CD4-positive, alpha-beta T cell treated with Interleukin-15 for 1 hour (primary cell): Measurements from ENCODE around the gene TOMM20L.
A peak's percentile ranks its signal among the peaks of the same experiment; 100 is the strongest.

Source experiments
- DNase-seq: peaks from one replicate; pipeline ENCODE4 v3.0.0-alpha.2; 2020

TOMM20L gene

DNA sequence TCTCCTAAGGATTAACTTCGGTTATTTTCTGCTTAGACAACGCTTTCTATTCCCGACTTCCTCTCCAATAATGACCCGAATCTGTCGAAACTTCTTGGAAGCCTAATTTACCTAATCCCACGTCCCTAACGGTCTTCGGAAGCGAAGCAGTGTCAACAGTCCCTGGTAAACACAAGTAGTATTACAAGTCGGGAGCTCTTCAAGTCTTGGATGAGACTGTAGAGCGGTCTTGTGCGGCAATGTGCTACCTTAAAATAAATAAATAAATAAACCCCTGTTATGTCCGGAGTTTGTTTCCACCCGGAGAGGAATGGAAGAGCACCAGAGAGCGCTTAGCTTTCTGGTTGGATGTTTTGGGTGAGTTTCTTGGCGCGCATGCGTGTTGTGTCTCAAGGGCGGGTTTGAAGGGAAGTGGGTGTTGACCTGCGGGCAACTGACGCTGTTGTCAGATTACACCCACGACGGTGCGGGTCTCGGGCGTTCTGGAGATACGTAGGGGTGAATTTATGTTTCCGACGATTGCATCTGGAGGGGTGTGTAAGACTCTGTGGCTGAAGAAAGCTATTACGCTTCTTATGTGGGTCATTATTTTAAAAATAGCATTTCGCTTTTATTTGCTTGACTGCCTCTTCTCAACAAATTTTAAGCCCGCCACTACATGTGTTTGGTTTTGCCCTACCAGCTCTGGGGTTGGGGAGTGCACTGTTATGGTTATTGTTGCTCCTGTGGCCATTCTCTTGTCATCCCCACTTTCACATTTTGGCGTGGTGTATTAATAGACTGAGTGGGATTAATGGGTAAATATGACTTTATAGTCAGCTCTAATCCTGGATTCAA lies 31.8 kb downstream of the TOMM20L start, which contains the start of the genes KIAA0586 and TIMM9:
TSS of gene KIAA0586 (plus strand) at position 439 of the 837 bp plus-strand sequence. CDS start 546 bp downstream, outside the sequence.
TSS of gene TIMM9 (minus strand) at position 251 of the 837 bp plus-strand sequence. CDS start 15,586 bp downstream, outside the sequence.
- peak; percentile 98 for DNase-seq

GRCh38 chr14:58428118-58428683 lies 32.5 kb downstream of the TOMM20L start:
- DNase-seq, result no peak

DNA sequence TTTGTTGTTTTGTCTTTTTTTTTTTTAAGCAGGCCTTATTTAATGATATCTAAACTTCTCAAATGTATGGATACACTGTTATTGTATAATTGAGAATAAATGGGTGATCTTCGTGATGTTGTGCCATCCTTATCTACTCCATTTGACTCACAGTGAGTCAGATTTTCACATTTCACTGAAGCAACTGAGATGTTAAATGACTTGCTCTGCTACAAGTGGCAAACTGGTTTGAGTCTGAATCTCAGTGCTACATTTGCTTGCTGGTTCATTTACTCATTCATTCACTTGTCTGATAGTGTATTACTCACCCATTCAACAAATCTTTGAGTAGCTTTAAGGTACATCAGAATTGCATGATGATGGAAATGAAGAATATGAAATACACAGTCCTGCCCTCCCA lies 34.4 kb downstream of the TOMM20L start:
- DNase-seq, result no peak

DNA sequence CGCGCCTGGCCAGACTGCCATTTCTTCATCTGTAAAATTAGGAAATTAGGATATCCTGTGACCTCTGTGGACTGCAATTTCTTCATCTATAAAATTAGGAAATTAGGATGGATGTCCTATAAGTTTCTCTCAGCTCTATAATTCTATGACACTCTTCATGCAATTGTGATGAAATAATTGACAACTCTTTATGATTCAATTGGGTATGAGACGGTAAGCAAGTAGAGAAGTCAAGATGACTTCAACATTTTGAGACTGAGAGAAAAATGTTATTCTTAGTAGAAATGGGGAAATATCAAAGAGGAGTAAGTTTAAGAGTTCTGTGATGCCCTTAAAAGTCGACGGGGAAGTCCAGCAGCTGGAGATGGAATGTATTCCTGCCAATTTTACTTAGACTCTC lies 43.7 kb downstream of the TOMM20L start:
- DNase-seq, result no peak

- no peak for DNase-seq
Measured at GRCh38 chr14:58444627-58445026, 48.9 kb downstream of the TOMM20L start.

DNA sequence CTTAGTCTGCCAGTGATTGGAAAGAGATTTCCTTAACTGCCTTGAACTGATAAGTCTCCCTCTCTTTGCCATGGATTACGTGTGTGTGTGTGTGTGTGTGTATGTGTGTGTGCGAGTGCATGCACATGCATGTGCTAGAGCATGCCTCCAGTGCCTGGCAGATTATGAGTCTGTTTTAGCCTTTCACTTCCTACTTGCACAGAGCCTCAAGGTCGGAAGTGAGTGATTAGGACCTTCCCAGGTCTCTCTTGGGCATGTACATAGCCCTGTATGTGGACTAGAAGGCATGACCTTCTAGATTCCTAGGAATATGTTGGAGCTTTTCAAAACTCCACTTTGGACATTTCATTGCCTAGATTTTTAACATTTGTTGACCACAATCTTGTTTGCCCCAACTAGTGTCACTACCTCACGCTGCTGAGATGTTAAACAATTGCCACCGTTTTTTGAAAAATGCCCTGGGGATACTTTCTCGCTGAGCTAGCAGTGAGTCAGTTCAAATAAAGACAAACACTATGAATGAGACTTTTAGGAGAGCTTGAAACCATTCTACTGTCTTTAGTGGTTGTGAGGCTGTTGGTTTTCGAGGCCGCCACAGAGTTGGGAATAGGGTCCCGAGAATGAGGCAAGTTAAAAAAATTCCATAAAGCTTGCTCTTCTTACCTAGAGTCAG lies 60.0 kb downstream of the TOMM20L start:
- DNase-seq, result no peak
